ENCODE measurements around the gene ZNF784.

GRCh38 chr19:55635856-55636440, 11.6 kb upstream of the ZNF784 start:
- TF ChIP-seq ZNF446 (CRISPR knock-in tag; IDR thresholded peaks at IDR 0.05): no peak
- TF ChIP-seq POLR2AphosphoS5 (IDR thresholded peaks at IDR 0.05; ENCODE audit: low read depth, low read length): no peak
- TF ChIP-seq GLMP (CRISPR knock-in tag; IDR thresholded peaks at IDR 0.05; ENCODE audit: borderline replicate concordance): no peak
- no peak for TF ChIP-seq DNMT3B (CRISPR knock-in tag; conservative IDR thresholded peaks at IDR 0.05)
- TF ChIP-seq FOSL1 (CRISPR knock-in tag; IDR thresholded peaks at IDR 0.05; ENCODE audit: borderline replicate concordance): no peak

All from HepG2 (cell line).